ENCODE data around the gene DEPP1. TPM values are rescaled to one million over a fixed set of nuclear protein-coding genes. Genes with fewer than 3 reads are reported as not detected.

DEPP1 gene
- total and polyA plus RNA-seq, 2 of the 13 experiments (the other 11 are each of a cell fraction or from before 2014, with no cell fraction given), result 14.8 to 270 TPM

DNA sequence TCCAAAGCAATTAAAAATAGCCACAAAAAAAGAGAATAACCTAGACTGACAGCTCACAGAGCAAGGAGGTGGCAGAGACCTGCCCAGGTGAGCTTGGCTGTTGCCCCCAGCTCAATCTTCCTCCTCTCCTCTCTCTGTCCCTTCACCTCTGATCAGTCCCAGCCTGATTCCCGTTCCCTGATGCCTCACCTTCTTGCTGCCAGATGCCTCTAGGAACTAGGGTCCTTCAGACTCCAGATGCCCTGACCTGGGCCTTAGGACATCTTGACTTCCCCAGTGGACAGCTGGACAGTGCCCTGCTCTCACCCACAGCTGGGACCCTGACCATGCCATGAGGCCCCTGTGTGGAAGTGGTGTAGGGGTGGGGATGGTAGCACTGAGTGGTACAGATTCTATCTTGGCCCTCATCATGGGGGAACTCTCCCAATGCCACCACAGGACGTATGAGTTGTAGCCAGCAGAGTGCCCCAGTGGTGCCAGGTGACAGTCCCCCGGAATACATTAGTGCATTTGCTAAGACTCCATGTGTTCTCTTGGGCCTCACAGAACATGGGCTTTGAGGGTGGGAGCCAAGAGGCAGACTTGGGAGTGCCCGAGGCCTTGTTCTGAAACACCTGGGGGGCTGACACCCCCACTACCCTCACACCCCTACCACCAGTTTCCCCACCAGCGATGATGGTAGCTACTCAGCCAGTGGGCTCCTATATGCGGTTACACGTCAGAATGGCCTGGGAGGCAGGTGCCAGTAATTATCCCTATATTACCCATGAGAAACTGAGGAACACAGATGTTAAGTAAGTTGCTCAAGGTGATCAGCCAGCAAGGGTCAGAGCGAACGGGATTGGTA, 2.0 kb downstream of the DEPP1 start (continued):
- TF ChIP-seq, protein P1, sequence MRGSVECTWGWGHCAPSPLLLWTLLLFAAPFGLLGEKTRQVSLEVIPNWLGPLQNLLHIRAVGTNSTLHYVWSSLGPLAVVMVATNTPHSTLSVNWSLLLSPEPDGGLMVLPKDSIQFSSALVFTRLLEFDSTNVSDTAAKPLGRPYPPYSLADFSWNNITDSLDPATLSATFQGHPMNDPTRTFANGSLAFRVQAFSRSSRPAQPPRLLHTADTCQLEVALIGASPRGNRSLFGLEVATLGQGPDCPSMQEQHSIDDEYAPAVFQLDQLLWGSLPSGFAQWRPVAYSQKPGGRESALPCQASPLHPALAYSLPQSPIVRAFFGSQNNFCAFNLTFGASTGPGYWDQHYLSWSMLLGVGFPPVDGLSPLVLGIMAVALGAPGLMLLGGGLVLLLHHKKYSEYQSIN (CRISPR knock-in tag; IDR thresholded peaks at IDR 0.05; ENCODE audit: borderline replicate concordance), result no peak
- peak; percentile 4; the same call in 1 of the 2 replicates for TF ChIP-seq KLF6 (CRISPR knock-in tag; IDR thresholded peaks at IDR 0.05)
- no peak for TF ChIP-seq ZNF773 (CRISPR knock-in tag; IDR thresholded peaks at IDR 0.05; ENCODE audit: borderline replicate concordance)
- TF ChIP-seq BHLHE40 (IDR thresholded peaks at IDR 0.05; ENCODE audit: low read length), result no peak
- TF ChIP-seq MATR3 (CRISPR knock-in tag; IDR thresholded peaks at IDR 0.05), result no peak
- TF ChIP-seq POLR2AphosphoS2 (IDR thresholded peaks at IDR 0.05; ENCODE audit: low read depth, low read length), result no peak; the same call in none of the 2 replicates
- TF ChIP-seq, protein P2, sequence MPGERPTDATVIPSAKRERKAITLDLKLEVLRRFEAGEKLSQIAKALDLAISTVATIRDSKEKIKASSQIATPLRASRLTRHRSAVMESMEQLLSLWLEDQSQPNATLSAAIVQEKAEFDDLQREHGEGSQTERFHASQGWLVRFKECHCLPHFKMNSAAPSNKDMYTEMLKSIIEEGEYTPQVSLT (CRISPR knock-in tag; IDR thresholded peaks at IDR 0.05; ENCODE audit: borderline replicate concordance, low read depth), result peak; percentile 23; the same call in 1 of the 2 replicates
- TF ChIP-seq, protein P3, sequence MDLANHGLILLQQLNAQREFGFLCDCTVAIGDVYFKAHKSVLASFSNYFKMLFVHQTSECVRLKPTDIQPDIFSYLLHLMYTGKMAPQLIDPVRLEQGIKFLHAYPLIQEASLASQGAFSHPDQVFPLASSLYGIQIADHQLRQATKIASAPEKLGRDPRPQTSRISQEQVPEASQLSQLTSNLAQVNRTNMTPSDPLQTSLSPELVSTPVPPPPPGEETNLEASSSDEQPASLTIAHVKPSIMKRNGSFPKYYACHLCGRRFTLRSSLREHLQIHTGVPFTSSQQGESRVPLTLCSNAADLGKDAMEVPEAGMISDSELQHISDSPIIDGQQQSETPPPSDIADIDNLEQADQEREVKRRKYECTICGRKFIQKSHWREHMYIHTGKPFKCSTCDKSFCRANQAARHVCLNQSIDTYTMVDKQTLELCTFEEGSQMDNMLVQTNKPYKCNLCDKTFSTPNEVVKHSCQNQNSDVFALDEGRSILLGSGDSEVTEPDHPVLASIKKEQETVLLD (CRISPR knock-in tag; IDR thresholded peaks at IDR 0.05; ENCODE audit: low read depth), result peak; percentile 76
- TF ChIP-seq ZNF292 (CRISPR knock-in tag; IDR thresholded peaks at IDR 0.05; ENCODE audit: borderline replicate concordance, low read depth), result no peak
- TF ChIP-seq RFXAP (CRISPR knock-in tag; IDR thresholded peaks at IDR 0.05; ENCODE audit: borderline replicate concordance), result 0 out of 2 replicates have a peak, but pooled peaks have one; percentile 32
- no peak for TF ChIP-seq NR3C1 (CRISPR knock-in tag; IDR thresholded peaks at IDR 0.05)
- TF ChIP-seq, protein P4, sequence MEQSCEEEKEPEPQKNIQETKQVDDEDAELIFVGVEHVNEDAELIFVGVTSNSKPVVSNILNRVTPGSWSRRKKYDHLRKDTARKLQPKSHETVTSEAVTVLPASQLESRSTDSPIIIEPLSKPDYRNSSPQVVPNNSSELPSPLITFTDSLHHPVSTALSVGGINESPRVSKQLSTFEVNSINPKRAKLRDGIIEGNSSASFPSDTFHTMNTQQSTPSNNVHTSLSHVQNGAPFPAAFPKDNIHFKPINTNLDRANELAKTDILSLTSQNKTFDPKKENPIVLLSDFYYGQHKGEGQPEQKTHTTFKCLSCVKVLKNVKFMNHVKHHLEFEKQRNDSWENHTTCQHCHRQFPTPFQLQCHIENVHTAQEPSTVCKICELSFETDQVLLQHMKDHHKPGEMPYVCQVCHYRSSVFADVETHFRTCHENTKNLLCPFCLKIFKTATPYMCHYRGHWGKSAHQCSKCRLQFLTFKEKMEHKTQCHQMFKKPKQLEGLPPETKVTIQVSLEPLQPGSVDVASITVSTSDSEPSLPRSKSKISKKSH (CRISPR knock-in tag; IDR thresholded peaks at IDR 0.05; ENCODE audit: borderline replicate concordance), result 0 out of 2 replicates have a peak, but pooled peaks have one; percentile 59
- TF ChIP-seq, protein P5, sequence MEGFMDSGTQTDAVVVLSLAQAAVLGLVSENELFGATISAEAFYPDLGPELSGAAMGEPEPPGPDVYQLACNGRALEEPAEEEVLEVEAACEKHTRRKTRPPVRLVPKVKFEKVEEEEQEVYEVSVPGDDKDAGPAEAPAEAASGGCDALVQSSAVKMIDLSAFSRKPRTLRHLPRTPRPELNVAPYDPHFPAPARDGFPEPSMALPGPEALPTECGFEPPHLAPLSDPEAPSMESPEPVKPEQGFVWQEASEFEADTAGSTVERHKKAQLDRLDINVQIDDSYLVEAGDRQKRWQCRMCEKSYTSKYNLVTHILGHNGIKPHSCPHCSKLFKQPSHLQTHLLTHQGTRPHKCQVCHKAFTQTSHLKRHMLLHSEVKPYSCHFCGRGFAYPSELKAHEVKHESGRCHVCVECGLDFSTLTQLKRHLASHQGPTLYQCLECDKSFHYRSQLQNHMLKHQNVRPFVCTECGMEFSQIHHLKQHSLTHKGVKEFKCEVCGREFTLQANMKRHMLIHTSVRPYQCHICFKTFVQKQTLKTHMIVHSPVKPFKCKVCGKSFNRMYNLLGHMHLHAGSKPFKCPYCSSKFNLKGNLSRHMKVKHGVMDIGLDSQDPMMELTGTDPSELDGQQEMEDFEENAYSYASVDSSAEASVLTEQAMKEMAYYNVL (CRISPR knock-in tag; IDR thresholded peaks at IDR 0.05; ENCODE audit: borderline replicate concordance), result no peak
- TF ChIP-seq, protein P6, sequence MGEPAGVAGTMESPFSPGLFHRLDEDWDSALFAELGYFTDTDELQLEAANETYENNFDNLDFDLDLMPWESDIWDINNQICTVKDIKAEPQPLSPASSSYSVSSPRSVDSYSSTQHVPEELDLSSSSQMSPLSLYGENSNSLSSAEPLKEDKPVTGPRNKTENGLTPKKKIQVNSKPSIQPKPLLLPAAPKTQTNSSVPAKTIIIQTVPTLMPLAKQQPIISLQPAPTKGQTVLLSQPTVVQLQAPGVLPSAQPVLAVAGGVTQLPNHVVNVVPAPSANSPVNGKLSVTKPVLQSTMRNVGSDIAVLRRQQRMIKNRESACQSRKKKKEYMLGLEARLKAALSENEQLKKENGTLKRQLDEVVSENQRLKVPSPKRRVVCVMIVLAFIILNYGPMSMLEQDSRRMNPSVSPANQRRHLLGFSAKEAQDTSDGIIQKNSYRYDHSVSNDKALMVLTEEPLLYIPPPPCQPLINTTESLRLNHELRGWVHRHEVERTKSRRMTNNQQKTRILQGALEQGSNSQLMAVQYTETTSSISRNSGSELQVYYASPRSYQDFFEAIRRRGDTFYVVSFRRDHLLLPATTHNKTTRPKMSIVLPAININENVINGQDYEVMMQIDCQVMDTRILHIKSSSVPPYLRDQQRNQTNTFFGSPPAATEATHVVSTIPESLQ (CRISPR knock-in tag; conservative IDR thresholded peaks at IDR 0.05), result no peak
- TF ChIP-seq AKAP8 (CRISPR knock-in tag; IDR thresholded peaks at IDR 0.05), result peak; percentile 95
- TF ChIP-seq ZNF17 (CRISPR knock-in tag; IDR thresholded peaks at IDR 0.05), result no peak
- no peak for TF ChIP-seq ZNF891 (CRISPR knock-in tag; IDR thresholded peaks at IDR 0.05)
- no peak for TF ChIP-seq MYC (CRISPR knock-in tag; IDR thresholded peaks at IDR 0.05; ENCODE audit: borderline replicate concordance)
- TF ChIP-seq SP5 (CRISPR knock-in tag; IDR thresholded peaks at IDR 0.05; ENCODE audit: borderline replicate concordance, low read depth), result peak; percentile 36; the same call in 1 of the 2 replicates
- TF ChIP-seq FOSL2 (CRISPR knock-in tag; IDR thresholded peaks at IDR 0.05), result peak; percentile 55; the same call in 1 of the 2 replicates
